DOHH2 (cell line): Measurements from ENCODE around the gene DNAJB6.

Experiments used
- CTCF ChIP-seq: fragments of 200-600 bp; sonication (generic); IDR thresholded peaks from one replicate; pipeline ENCODE4 v1.5.1; 2014; ENCODE audit warnings: antibody characterized with exemption, mild to moderate bottlenecking, low read depth, low read length; ENCODE audit not compliant: poor library complexity, severe bottlenecking
- EZH2phosphoT487 ChIP-seq: fragments of 200-600 bp; sonication (generic); IDR thresholded peaks from 2 replicates; pipeline ENCODE4 v1.6.1; 2017; ENCODE audit warnings: borderline replicate concordance, mild to moderate bottlenecking, antibody characterized with exemption, low read length, moderate library complexity, mixed read lengths

GRCh38 chr7:157377436-157378124 lies 40.8 kb downstream of the DNAJB6 start:
- TF ChIP-seq CTCF (no peak), EZH2phosphoT487 (no peak)
